Neuronal stem cell (in vitro differentiated cells): Measurements from ENCODE around the gene CHRNA1.

Experiments used
- DNase-seq: peaks from one replicate; pipeline ENCODE4 v3.0.0-alpha.2; 2013; ENCODE audit warnings: low spot score
- H2AFZ ChIP-seq: one replicate; pipeline ENCODE4 v1.6.1; 2013; ENCODE audit warnings: mild to moderate bottlenecking, low read length, inconsistent platforms
- H2AK5ac ChIP-seq: 2 replicates; pipeline ENCODE4 v1.6.1; 2013; ENCODE audit warnings: low read depth, mild to moderate bottlenecking, inconsistent platforms, low read length, moderate library complexity, mixed read lengths
- H2BK120ac ChIP-seq: 2 replicates; pipeline ENCODE4 v1.6.1; 2013; ENCODE audit warnings: low read depth, mild to moderate bottlenecking, inconsistent platforms, low read length, moderate library complexity, mixed read lengths
- H2BK12ac ChIP-seq: one replicate; pipeline ENCODE4 v1.6.1; 2013; ENCODE audit warnings: low read length, inconsistent platforms
- H2BK15ac ChIP-seq: 2 replicates; pipeline ENCODE4 v1.6.1; 2013; ENCODE audit warnings: mild to moderate bottlenecking, low read length, inconsistent platforms, mixed read lengths
- H2BK5ac ChIP-seq: one replicate; pipeline ENCODE4 v1.6.1; 2013; ENCODE audit warnings: inconsistent platforms, mild to moderate bottlenecking, low read length, moderate library complexity
- H3K14ac ChIP-seq: one replicate; pipeline ENCODE4 v1.6.1; 2013; ENCODE audit warnings: low read length, inconsistent platforms
- H3K18ac ChIP-seq: 2 replicates; pipeline ENCODE4 v1.6.1; 2013; ENCODE audit warnings: low read length, inconsistent platforms
- H3K23ac ChIP-seq: 2 replicates; pipeline ENCODE4 v1.6.1; 2013; ENCODE audit warnings: low read depth, mild to moderate bottlenecking, mixed read lengths, low read length, inconsistent platforms; ENCODE audit not compliant: poor library complexity
- H3K27ac ChIP-seq: replicated peaks from 3 replicates; pipeline ENCODE4 v1.5.1; 2013; ENCODE audit warnings: low read length, inconsistent platforms
- H3K27me3 ChIP-seq, 3 experiments: 2 replicates each; pipeline ENCODE4 v1.6.1; 2013; ENCODE audit warnings: low read length in 3 of 3, mild to moderate bottlenecking in 2 of 3, inconsistent platforms in 1 of 3, low read depth in 1 of 3, mixed read lengths in 1 of 3, moderate library complexity in 1 of 3; ENCODE audit not compliant: control insufficient read depth in 3 of 3, insufficient read depth in 3 of 3
- H3K36me3 ChIP-seq, 2 donors: replicated peaks in 1 of 2; 2 replicates each; pipeline ENCODE4 v1.6.1; 2013; ENCODE audit warnings: low read length in 2 of 2; ENCODE audit not compliant: control insufficient read depth in 2 of 2, insufficient read depth in 2 of 2
- H3K4ac ChIP-seq: 2 replicates; pipeline ENCODE4 v1.6.1; 2013; ENCODE audit warnings: inconsistent platforms, mild to moderate bottlenecking, low read length, moderate library complexity
- H3K4me1 ChIP-seq, 2 donors: 1 replicate in 1 of 2; 2 replicates in 1 of 2; pipeline ENCODE4 v1.6.1; 2013; ENCODE audit warnings: low read length in 2 of 2, low read depth in 1 of 2; ENCODE audit not compliant: control insufficient read depth in 2 of 2, insufficient read depth in 1 of 2
- H3K4me2 ChIP-seq: one replicate; pipeline ENCODE4 v1.6.1; 2013; ENCODE audit warnings: mild to moderate bottlenecking, low read length, inconsistent platforms; ENCODE audit not compliant: insufficient read depth, poor library complexity, severe bottlenecking
- H3K4me3 ChIP-seq, 2 donors: 2 replicates each; pipeline ENCODE4 v1.5.1; 2013; ENCODE audit warnings: low read length in 2 of 2, mild to moderate bottlenecking in 2 of 2, inconsistent platforms in 1 of 2, moderate library complexity in 1 of 2
- H3K79me1 ChIP-seq: one replicate; pipeline ENCODE4 v1.6.1; 2013; ENCODE audit warnings: low read depth, mild to moderate bottlenecking, inconsistent platforms, low read length, moderate library complexity
- H3K9ac ChIP-seq: one replicate; pipeline ENCODE4 v1.6.1; 2013; ENCODE audit warnings: mild to moderate bottlenecking, low read depth, low read length, inconsistent platforms; ENCODE audit not compliant: poor library complexity
- H3K9me3 ChIP-seq, 2 donors: replicated peaks in 1 of 2; 2 replicates each; pipeline versions ENCODE3 to v1.6.1; 2013; ENCODE audit warnings: low read length in 2 of 2, mild to moderate bottlenecking in 2 of 2, inconsistent platforms in 1 of 2, low read depth in 1 of 2, mixed read lengths in 1 of 2, moderate library complexity in 1 of 2; ENCODE audit not compliant: control insufficient read depth in 2 of 2, insufficient read depth in 1 of 2
- H4K8ac ChIP-seq: one replicate; pipeline ENCODE4 v1.6.1; 2013; ENCODE audit warnings: low read depth, mild to moderate bottlenecking, inconsistent platforms, low read length, moderate library complexity
- H4K91ac ChIP-seq: one replicate; pipeline ENCODE4 v1.6.1; 2013; ENCODE audit warnings: low read length, low read depth, mild to moderate bottlenecking, inconsistent platforms; ENCODE audit not compliant: poor library complexity
- WGBS, 2 donors: extraction: QIAGEN DNeasy Blood & Tissue Kit; methylation state at CpG; one replicate each; pipeline ENCODE4 v1.1.7; 2013; ENCODE audit warnings: missing lambda C conversion rate in 2 of 2, mixed read lengths in 1 of 2; ENCODE audit not compliant: insufficient read length in 2 of 2, insufficient replicate concordance in 1 of 2; ENCODE audit errors: extremely low coverage in 2 of 2; 5-methylcytosine and 5-hydroxymethylcytosine counted together

CHRNA1 gene

DNA sequence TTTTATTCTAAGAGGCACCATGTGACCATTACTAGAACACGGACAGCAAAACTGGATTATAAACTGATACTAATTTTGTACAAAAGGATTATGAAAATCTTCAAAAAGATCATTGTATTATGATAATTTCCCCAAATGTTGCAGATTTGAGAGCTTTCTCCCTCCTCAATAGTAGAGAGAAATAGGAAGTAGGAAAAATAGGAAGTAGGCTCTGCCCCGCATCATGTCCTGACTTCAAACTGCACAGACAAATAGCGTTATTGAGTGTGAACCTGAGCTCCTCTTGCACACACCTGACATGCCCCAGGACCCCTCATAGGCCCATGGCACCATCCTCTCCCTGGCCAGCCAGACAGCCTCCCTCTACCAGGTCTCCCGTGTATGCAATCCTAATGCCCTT, 25.4 kb downstream of the CHRNA1 start:
- Histone ChIP-seq H2BK15ac (no peak overlapping the region), H3K27ac (no peak overlapping the region), H2BK120ac (no peak overlapping the region), H2BK12ac (no peak overlapping the region), H3K4ac (no peak overlapping the region), H3K4me3 (no peak overlapping the region), H3K27me3 (peaks cover 0 to 40% (median 0%) of the 10 kb centered on the region in 3 experiments), H2BK5ac (no peak overlapping the region), H3K14ac (no peak overlapping the region), H3K9ac (no peak overlapping the region), H2AK5ac (no peak overlapping the region), H3K23ac (no peak overlapping the region), H3K18ac (no peak overlapping the region), H3K4me1 (no peaks in the 10 kb centered on the region), H3K79me1 (no peaks in the 10 kb centered on the region), H3K36me3 (no peaks in the 10 kb centered on the region), H3K9me3 (no peaks in the 10 kb centered on the region), H4K8ac (no peak overlapping the region), H3K4me2 (no peak overlapping the region), H2AFZ (no peak overlapping the region), H4K91ac (no peak overlapping the region)
- DNase-seq, result no peak
- WGBS, 2 donors, result no CpG with 5 or more reads among the region's 4 CpGs

- WGBS, 2 donors, result no CpG with 5 or more reads among the region's 7 CpGs
- Histone ChIP-seq H3K27me3 (peaks cover 0 to 22% (median 11%) of the 10 kb centered on the region in 3 experiments), H4K91ac (no peak overlapping the region), H2BK5ac (no peak overlapping the region), H3K4ac (no peak overlapping the region), H2BK15ac (no peak overlapping the region), H2AK5ac (no peak overlapping the region), H3K9ac (no peak overlapping the region), H3K4me1 (no peaks in the 10 kb centered on the region), H3K4me3 (no peak overlapping the region), H4K8ac (no peak overlapping the region), H3K23ac (no peak overlapping the region), H3K4me2 (no peak overlapping the region), H2AFZ (no peak overlapping the region), H2BK12ac (no peak overlapping the region), H3K36me3 (no peaks in the 10 kb centered on the region), H3K27ac (no peak overlapping the region), H3K9me3 (peaks cover 0 to 1% of the 10 kb centered on the region in 2 donors), H3K14ac (no peak overlapping the region), H2BK120ac (no peak overlapping the region), H3K79me1 (no peaks in the 10 kb centered on the region), H3K18ac (no peak overlapping the region)
- DNase-seq, result no peak
Measured at GRCh38 chr2:174731546-174731945, 32.7 kb downstream of the CHRNA1 start.

DNA sequence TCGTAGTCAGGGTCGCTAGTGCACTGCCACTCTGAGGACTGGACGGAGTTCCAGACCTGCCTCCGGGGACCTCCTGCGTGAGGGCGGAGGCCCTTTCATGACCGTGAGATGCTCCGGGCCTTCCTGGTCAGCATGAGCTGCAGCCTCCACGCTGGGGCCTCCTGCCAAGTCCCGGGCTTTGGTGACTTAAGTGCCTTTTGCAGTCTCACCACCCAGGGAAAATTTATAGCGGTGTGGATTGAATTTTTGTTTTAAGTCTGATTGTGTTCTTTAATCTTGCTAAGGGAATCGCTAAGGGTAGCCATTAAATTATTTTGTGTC, 33.6 kb downstream of the CHRNA1 start:
- no peak overlapping the region for H2BK15ac ChIP-seq
- no CpG with 5 or more reads among the region's 12 CpGs for WGBS, 2 donors
- H3K79me1 ChIP-seq, result no peaks in the 10 kb centered on the region
- no peak overlapping the region for H3K9ac ChIP-seq
- H3K18ac ChIP-seq, result no peak overlapping the region
- peaks cover 0 to 1% of the 10 kb centered on the region in 2 donors for H3K9me3 ChIP-seq
- H2BK5ac ChIP-seq, result no peak overlapping the region
- DNase-seq, result no peak
- no peak overlapping the region for H3K4ac ChIP-seq
- H3K4me2 ChIP-seq, result no peak overlapping the region
- H2AFZ ChIP-seq, result peak overlapping the region; percentile 51
- no peak overlapping the region for H3K23ac ChIP-seq
- H3K14ac ChIP-seq, result no peak overlapping the region
- H4K8ac ChIP-seq, result no peak overlapping the region
- no peaks in the 10 kb centered on the region for H3K36me3 ChIP-seq
- H4K91ac ChIP-seq, result no peak overlapping the region
- no peak overlapping the region for H3K27ac ChIP-seq
- H3K4me3 ChIP-seq, result no peak overlapping the region
- H3K4me1 ChIP-seq, result no peaks in the 10 kb centered on the region
- H3K27me3 ChIP-seq, result peaks cover 0 to 22% (median 11%) of the 10 kb centered on the region in 3 experiments
- H2BK12ac ChIP-seq, result no peak overlapping the region
- H2AK5ac ChIP-seq, result no peak overlapping the region
- H2BK120ac ChIP-seq, result no peak overlapping the region

GRCh38 chr2:174729797-174730697, 34.2 kb downstream of the CHRNA1 start:
- Histone ChIP-seq H3K4me3 (peak overlapping the region in 1 of 2 donors; percentile 73), H3K79me1 (no peaks in the 10 kb centered on the region), H2BK12ac (no peak overlapping the region), H3K36me3 (no peaks in the 10 kb centered on the region), H3K14ac (no peak overlapping the region), H3K23ac (peak overlapping the region; percentile 40), H4K8ac (peak overlapping the region; percentile 66), H3K18ac (peak overlapping the region; percentile 61), H2BK15ac (peak overlapping the region; percentile 6), H3K4me2 (peak overlapping the region; percentile 55), H3K4ac (no peak overlapping the region), H3K9ac (no peak overlapping the region), H3K4me1 (no peaks in the 10 kb centered on the region), H2BK5ac (no peak overlapping the region), H3K9me3 (peaks cover 0 to 1% of the 10 kb centered on the region in 2 donors), H2AK5ac (peak overlapping the region; percentile 31), H2AFZ (peak overlapping the region; percentile 51), H2BK120ac (no peak overlapping the region), H3K27me3 (peaks cover 0 to 19% (median 11%) of the 10 kb centered on the region in 3 experiments), H3K27ac (no peak overlapping the region), H4K91ac (no peak overlapping the region)
- WGBS, 2 donors, result no CpG with 5 or more reads among the region's 59 CpGs
- no peak for DNase-seq
